HEK293T (cell line): ENCODE measurements around the gene IDH3A.
A peak's percentile ranks its signal among the peaks of the same experiment; 100 is the strongest.

ENCODE experiments used
- CTCF ChIA-PET: fragments of 350-600 bp; formaldehyde crosslinking; extraction: SDS; loops from one replicate; lab custom pipeline; 2021; ENCODE audit warnings: antibody characterized with exemption, inconsistent platforms; lab: Yijun Ruan, JAX
- POLR2A ChIA-PET: fragments of 350-600 bp; formaldehyde crosslinking; extraction: SDS; loops from one replicate; lab custom pipeline; 2020; ENCODE audit warnings: antibody characterized with exemption, inconsistent platforms; lab: Yijun Ruan, JAX
- DNase-seq: peaks from one replicate; pipeline ENCODE4 v3.0.0; 2012; ENCODE audit warnings: mixed read lengths; ENCODE audit errors: extremely low spot score
- ARNT ChIP-seq: fragments of 450-650 bp; IDR thresholded peaks from 2 replicates; pipeline ENCODE4 v1.6.1; 2017; ENCODE audit warnings: mild to moderate bottlenecking
- BHLHE40 ChIP-seq: fragments of 450-650 bp; IDR thresholded peaks from 2 replicates; pipeline ENCODE4 v1.6.1; 2016; ENCODE audit warnings: mild to moderate bottlenecking, moderate library complexity, borderline replicate concordance
- CTBP1 ChIP-seq: fragments of 450-650 bp; IDR thresholded peaks from 2 replicates; pipeline ENCODE4 v1.6.1; 2016; ENCODE audit warnings: borderline replicate concordance
- ELF4 ChIP-seq: fragments of 450-650 bp; IDR thresholded peaks from 2 replicates; pipeline ENCODE4 v1.6.1; 2017; ENCODE audit warnings: antibody characterized with exemption
- FOXA1 ChIP-seq: fragments of 450-650 bp; IDR thresholded peaks from 2 replicates; pipeline ENCODE4 v1.6.1; 2016; ENCODE audit warnings: mild to moderate bottlenecking
- FOXK2 ChIP-seq: fragments of 450-650 bp; IDR thresholded peaks from 2 replicates; pipeline ENCODE4 v1.6.1; 2016; ENCODE audit warnings: mild to moderate bottlenecking
- FOXM1 ChIP-seq: fragments of 450-650 bp; IDR thresholded peaks from 2 replicates; pipeline ENCODE4 v1.6.1; 2017; ENCODE audit warnings: mild to moderate bottlenecking, borderline replicate concordance
- HDGF ChIP-seq: fragments of 450-650 bp; IDR thresholded peaks from 2 replicates; pipeline ENCODE4 v1.6.1; 2017; ENCODE audit warnings: antibody characterized with exemption, borderline replicate concordance
- L3MBTL2 ChIP-seq: fragments of 450-650 bp; conservative IDR thresholded peaks from 2 replicates; pipeline ENCODE4 v1.6.1; 2016; ENCODE audit warnings: mild to moderate bottlenecking
- LEF1 ChIP-seq: fragments of 450-650 bp; IDR thresholded peaks from 2 replicates; pipeline ENCODE4 v1.6.1; 2017; ENCODE audit warnings: mild to moderate bottlenecking, borderline replicate concordance
- NFRKB ChIP-seq: fragments of 450-650 bp; IDR thresholded peaks from 2 replicates; pipeline ENCODE4 v1.6.1; 2016; ENCODE audit warnings: mild to moderate bottlenecking, moderate library complexity
- SP1 ChIP-seq: fragments of 450-650 bp; IDR thresholded peaks from 2 replicates; pipeline ENCODE4 v1.6.1; 2017
- SUZ12 ChIP-seq: fragments of 450-650 bp; IDR thresholded peaks from 2 replicates; pipeline ENCODE4 v1.6.1; 2016; ENCODE audit warnings: mild to moderate bottlenecking
- TARDBP ChIP-seq: fragments of 450-650 bp; IDR thresholded peaks from 2 replicates; pipeline ENCODE4 v1.6.1; 2016
- ZNF384 ChIP-seq: fragments of 450-650 bp; IDR thresholded peaks from 2 replicates; pipeline ENCODE4 v1.6.1; 2016
- TF ChIP-seq, protein P1 (sequence below): fragments of 450-650 bp; IDR thresholded peaks from 2 replicates; pipeline ENCODE4 v1.6.1; 2016

Gene IDH3A

DNA sequence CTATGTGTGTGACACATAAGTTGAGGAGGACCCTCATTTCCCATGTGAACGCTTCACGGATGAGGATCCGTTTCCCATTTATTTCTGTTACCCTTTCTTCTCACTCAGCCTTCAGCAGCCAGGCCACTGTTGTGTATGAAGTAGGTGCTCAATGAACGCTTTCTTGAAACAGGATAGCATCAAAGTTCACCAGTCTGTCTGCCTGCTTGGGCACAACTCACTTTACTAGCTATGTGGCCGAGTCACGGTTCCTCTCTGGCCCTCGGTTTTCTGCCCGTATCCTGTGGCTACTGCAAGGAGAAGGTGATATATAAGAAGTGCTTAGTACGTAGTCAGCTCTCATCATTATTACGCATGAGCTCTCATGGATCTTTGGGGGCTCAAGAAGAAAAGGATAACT lies 62.8 kb downstream of the IDH3A start:
- POLR2A ChIA-PET = interaction anchor here (0.9 to 1.6 kb wide), 3 partner anchors 13 to 226 kb away, joined by 3 to 4 read pairs (median 3); partner anchors contain the start of genes IREB2 and SKIC8
- CTCF ChIA-PET = interaction anchor here (0.8 to 1.5 kb wide), 3 partner anchors 17 to 32 kb away, joined by 3 to 14 read pairs (median 3); no protein-coding TSS in a partner anchor
- TF ChIP-seq, protein P1, sequence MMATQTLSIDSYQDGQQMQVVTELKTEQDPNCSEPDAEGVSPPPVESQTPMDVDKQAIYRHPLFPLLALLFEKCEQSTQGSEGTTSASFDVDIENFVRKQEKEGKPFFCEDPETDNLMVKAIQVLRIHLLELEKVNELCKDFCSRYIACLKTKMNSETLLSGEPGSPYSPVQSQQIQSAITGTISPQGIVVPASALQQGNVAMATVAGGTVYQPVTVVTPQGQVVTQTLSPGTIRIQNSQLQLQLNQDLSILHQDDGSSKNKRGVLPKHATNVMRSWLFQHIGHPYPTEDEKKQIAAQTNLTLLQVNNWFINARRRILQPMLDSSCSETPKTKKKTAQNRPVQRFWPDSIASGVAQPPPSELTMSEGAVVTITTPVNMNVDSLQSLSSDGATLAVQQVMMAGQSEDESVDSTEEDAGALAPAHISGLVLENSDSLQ = no peak
- TF ChIP-seq TARDBP = no peak
- TF ChIP-seq NFRKB = no peak
- no peak for DNase-seq

DNA sequence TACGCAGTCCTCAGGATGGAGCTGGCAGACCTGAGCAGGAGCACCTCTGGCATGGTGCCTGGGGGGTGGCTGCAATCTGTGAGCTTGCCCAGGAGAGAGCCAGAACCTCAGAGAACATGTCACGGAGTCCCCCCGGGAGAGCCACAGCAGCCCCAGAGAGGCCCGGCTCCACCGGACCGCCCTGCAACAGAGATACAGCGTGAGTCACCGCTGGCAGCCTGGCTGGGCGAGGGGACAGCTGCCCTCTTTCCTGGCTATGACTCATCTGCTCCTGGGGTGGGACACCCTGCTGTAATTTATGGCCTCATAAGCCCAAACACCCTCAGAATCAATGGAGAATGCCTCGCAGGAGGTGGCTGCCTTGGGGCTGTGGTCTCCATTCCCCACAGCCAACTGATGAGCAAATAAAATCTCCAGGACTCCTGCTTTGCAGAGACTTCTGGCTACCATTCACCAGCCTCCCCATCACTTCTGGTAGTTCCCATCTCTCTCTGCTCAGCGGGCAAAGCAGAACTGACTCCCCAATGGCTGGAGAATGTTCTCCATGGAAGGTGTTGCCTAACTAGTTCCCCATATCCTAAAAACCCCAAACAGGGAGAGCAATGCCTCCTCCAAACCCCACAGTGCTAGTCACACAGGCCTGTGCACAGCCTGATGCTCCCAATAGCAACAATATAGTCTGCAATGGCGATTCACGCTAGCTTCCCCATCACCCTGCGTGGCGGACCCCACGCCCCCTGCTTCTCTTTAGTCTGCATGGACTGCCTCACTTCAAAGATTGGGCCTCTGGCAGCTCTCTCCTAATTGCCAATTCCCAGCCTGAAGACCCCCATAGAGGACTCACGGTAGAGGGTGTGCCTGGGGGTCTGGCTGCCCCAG lies 63.6 kb downstream of the IDH3A start:
- peak; percentile 62 for DNase-seq
- no peak for TF ChIP-seq L3MBTL2
- no peak for TF ChIP-seq BHLHE40
- TF ChIP-seq, protein P1 = peak; percentile 86
- ChIA-PET POLR2A (interaction anchor here (0.9 to 1.6 kb wide), 3 partner anchors 14 to 225 kb away, joined by 3 to 4 read pairs (median 3); partner anchors contain the start of genes IREB2 and SKIC8), CTCF (interaction anchor here (0.5 to 1.5 kb wide), 3 partner anchors 17 to 93 kb away, joined by 3 to 14 read pairs (median 3); no protein-coding TSS in a partner anchor)

GRCh38 chr15:78213425-78213750 lies 64.2 kb downstream of the IDH3A start:
- TF ChIP-seq TARDBP = no peak
- no peak for TF ChIP-seq NFRKB
- TF ChIP-seq BHLHE40 = no peak
- no peak for TF ChIP-seq FOXK2
- TF ChIP-seq FOXA1 = no peak
- no peak for TF ChIP-seq FOXM1
- TF ChIP-seq, protein P1 = no peak
- TF ChIP-seq LEF1 = no peak
- TF ChIP-seq ARNT = no peak
- no peak for TF ChIP-seq L3MBTL2
- TF ChIP-seq SP1 = no peak
- no peak for TF ChIP-seq ZNF384
- TF ChIP-seq ELF4 = no peak
- TF ChIP-seq SUZ12 = no peak
- TF ChIP-seq HDGF = no peak
- no peak for DNase-seq
- POLR2A ChIA-PET = no interaction called here
- CTCF ChIA-PET = interaction anchor here (0.5 to 1.5 kb wide), 2 partner anchors 18 to 93 kb away, joined by 3 to 6 read pairs; no protein-coding TSS in a partner anchor

DNA sequence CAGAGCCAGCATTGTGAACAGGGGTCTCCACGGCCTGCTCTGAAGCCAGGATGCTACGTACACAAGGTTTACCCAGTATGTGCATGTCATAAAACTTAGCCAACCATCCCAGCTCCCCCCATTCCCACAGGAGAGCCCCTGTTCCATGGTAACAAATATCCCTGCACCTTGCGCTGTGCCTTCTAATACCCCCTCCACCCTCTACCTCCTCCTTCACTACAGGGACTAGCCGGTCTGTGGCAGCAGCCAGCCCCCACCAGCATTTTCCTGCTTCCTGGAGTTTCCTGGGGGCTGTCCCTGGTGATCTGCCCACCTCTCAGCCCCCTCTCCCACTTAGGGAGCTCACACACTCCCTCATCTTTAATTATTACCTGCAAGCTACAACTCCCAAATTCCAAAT lies 64.8 kb downstream of the IDH3A start:
- ChIA-PET CTCF (interaction anchor here (1.5 kb wide), 1 partner anchor 18 kb away, joined by 6 read pairs; no protein-coding TSS in a partner anchor), POLR2A (no interaction called here)
- no peak for DNase-seq
- TF ChIP-seq, protein P1 = no peak
- no peak for TF ChIP-seq FOXK2

- CTCF ChIA-PET = no interaction called here
- TF ChIP-seq CTBP1 = no peak
- TF ChIP-seq FOXK2 = no peak
- TF ChIP-seq ARNT = no peak
- no peak for TF ChIP-seq LEF1
Observed at GRCh38 chr15:78216276-78217104, 67.3 kb downstream of the IDH3A start.

DNA sequence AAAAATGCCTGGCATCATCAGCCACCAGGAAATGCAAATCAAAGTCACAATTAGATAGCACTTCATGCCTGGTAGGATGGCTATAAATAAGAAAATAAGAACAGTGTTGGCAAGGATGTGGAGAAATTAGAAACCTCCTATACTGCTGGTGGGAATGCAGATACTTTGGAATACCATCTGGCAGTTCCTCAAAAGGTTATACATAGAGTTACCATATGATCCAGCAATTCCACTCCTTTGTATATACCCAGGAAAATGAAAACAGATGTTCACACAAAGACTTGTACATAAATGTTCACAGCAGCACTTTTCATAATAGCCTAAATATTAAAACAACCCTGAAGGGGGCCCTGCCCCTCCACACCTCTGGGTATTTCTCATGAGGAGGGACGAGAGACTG lies 71.6 kb downstream of the IDH3A start:
- POLR2A ChIA-PET = no interaction called here
- DNase-seq = no peak
- CTCF ChIA-PET = no interaction called here
- TF ChIP-seq ELF4 (no peak), FOXK2 (no peak), ARNT (no peak), ZNF384 (no peak)

More at GRCh38 chr15:78216276-78217104, 67.3 kb downstream of the IDH3A start:
- POLR2A ChIA-PET = no interaction called here
- DNase-seq = no peak
